RWPE1 (cell line): ENCODE measurements around the gene TRDMT1.

ENCODE experiments used
- CTCF ChIA-PET: fragments of 350-600 bp; sonication (Branson Sonifier 250); formaldehyde crosslinking; extraction: SDS; loops from one replicate; lab custom pipeline; 2021; lab: Yijun Ruan, JAX
- POLR2A ChIA-PET: fragments of 400-600 bp; formaldehyde crosslinking; extraction: SDS; loops from one replicate; lab custom pipeline; 2020; ENCODE audit warnings: antibody characterized with exemption; ENCODE audit not compliant: low non-redundant PET; lab: Yijun Ruan, JAX
- DNase-seq: peaks from one replicate; pipeline ENCODE4 v3.0.0; 2012; ENCODE audit warnings: low spot score
- H3K27ac ChIP-seq: fragments of 450-650 bp; 2 replicates; pipeline ENCODE4 v1.5.1; 2017
- CTCF ChIP-seq: fragments of 450-650 bp; conservative IDR thresholded peaks from 2 replicates; pipeline ENCODE4 v1.5.1; 2017; ENCODE audit warnings: low read depth, mild to moderate bottlenecking

Gene TRDMT1

GRCh38 chr10:17171141-17171641, 30.3 kb downstream of the TRDMT1 start:
- POLR2A ChIA-PET, result no interaction called here
- CTCF ChIA-PET, result no interaction called here
- TF ChIP-seq CTCF, result no peak
- no peak overlapping the region for H3K27ac ChIP-seq
- DNase-seq, result no peak

GRCh38 chr10:17169803-17170202, 31.7 kb downstream of the TRDMT1 start:
- no peak overlapping the region for H3K27ac ChIP-seq
- ChIA-PET POLR2A (no interaction called here), CTCF (no interaction called here)
- TF ChIP-seq CTCF, result no peak
- no peak for DNase-seq

- no peak overlapping the region for H3K27ac ChIP-seq
- no peak for DNase-seq
- CTCF ChIA-PET, result interaction anchor here (0.5 to 0.6 kb wide), 3 partner anchors 8 to 276 kb away, joined by 3 read pairs; no protein-coding TSS in a partner anchor
- TF ChIP-seq CTCF, result no peak
- POLR2A ChIA-PET, result no interaction called here
Measured at GRCh38 chr10:17166699-17167098, 34.8 kb downstream of the TRDMT1 start.

GRCh38 chr10:17162828-17163227, 38.6 kb downstream of the TRDMT1 start:
- ChIA-PET POLR2A (no interaction called here), CTCF (no interaction called here)
- no peak for DNase-seq
- no peak for TF ChIP-seq CTCF
- no peak overlapping the region for H3K27ac ChIP-seq

GRCh38 chr10:17161775-17162174, 39.7 kb downstream of the TRDMT1 start:
- DNase-seq, result no peak
- ChIA-PET POLR2A (no interaction called here), CTCF (no interaction called here)
- H3K27ac ChIP-seq, result no peak overlapping the region
- no peak for TF ChIP-seq CTCF

GRCh38 chr10:17157024-17157423, 44.4 kb downstream of the TRDMT1 start:
- TF ChIP-seq CTCF, result no peak
- ChIA-PET POLR2A (no interaction called here), CTCF (no interaction called here)

GRCh38 chr10:17155826-17156225, 45.6 kb downstream of the TRDMT1 start:
- no peak for TF ChIP-seq CTCF
- H3K27ac ChIP-seq, result no peak overlapping the region
- no peak for DNase-seq
- ChIA-PET CTCF (no interaction called here), POLR2A (no interaction called here)

More at GRCh38 chr10:17157024-17157423, 44.4 kb downstream of the TRDMT1 start:
- no peak for DNase-seq
- H3K27ac ChIP-seq, result no peak overlapping the region
